Stomach (tissue), 9 donors: ENCODE measurements around the gene RPAP2. TPM values are rescaled to one million over a fixed set of nuclear protein-coding genes. Genes with fewer than 3 reads are reported as not detected.
"Not testable (repeated sequence)": the region's sequence is repeated elsewhere in the genome, so short reads cannot be mapped to it uniquely, and the experiment has no call there.

Source experiments
- DNase-seq, 2 donors: peaks; one replicate each; pipeline versions ENCODE4 v3.0.0 to v3.0.0-alpha.2; 2013 to 2019
- H3K27ac ChIP-seq, 5 donors: fragments of 200-600 bp in 4 of 5; sonication (generic) in 4 of 5; one replicate each; pipeline ENCODE4 v1.5.1; 2013 to 2019; ENCODE audit warnings: mild to moderate bottlenecking in 1 of 5, moderate library complexity in 1 of 5
- H3K27me3 ChIP-seq, 3 donors: fragments of 200-600 bp; sonication (generic); one replicate each; pipeline ENCODE4 v1.5.1; 2017 to 2019; ENCODE audit warnings: mixed run types in 1 of 3
- H3K36me3 ChIP-seq, 4 donors: fragments of 200-600 bp; sonication (generic); 1 replicate in 3 of 4; 2 replicates in 1 of 4; pipeline ENCODE4 v1.5.1; 2016 to 2019
- H3K4me1 ChIP-seq, 4 donors: fragments of 200-600 bp; sonication (generic); one replicate each; pipeline ENCODE4 v1.5.1; 2016 to 2019
- H3K4me3 ChIP-seq, 4 donors: fragments of 200-600 bp; sonication (generic) in 3 of 4; one replicate each; pipeline ENCODE4 v1.5.1; 2016 to 2019; ENCODE audit warnings: mild to moderate bottlenecking in 1 of 4
- H3K9me3 ChIP-seq, 4 donors: fragments of 200-600 bp; sonication (generic); one replicate each; pipeline ENCODE4 v1.5.1; 2016 to 2019
- EP300 ChIP-seq: sonication (generic); formaldehyde crosslinking; IDR thresholded peaks from one replicate; pipeline ENCODE4 v1.6.1; 2017; ENCODE audit warnings: antibody characterized with exemption
- POLR2A ChIP-seq, 4 donors: fragments of 450-650 bp; IDR thresholded peaks; one replicate each; pipeline ENCODE4 v1.6.1; 2016; ENCODE audit warnings: antibody characterized with exemption in 4 of 4, control low read depth in 2 of 4, mild to moderate bottlenecking in 1 of 4, moderate library complexity in 1 of 4
- POLR2AphosphoS5 ChIP-seq, 3 donors: sonication (generic); formaldehyde crosslinking; IDR thresholded peaks; one replicate each; pipeline ENCODE4 v1.6.1; 2016; ENCODE audit warnings: antibody characterized with exemption in 3 of 3
- WGBS, 5 donors: extraction: QIAGEN DNeasy Blood & Tissue Kit in 3 of 5; methylation state at CpG; one replicate each; pipeline versions ENCODE4 v1.1.5 to v1.1.7; 2013 to 2018; 5-methylcytosine and 5-hydroxymethylcytosine counted together
- intact Hi-C: fragments of 100-400 bp; cut with DNase I; formaldehyde crosslinking; loops from one replicate; pipeline ENCODE4 v1.15.1; 2023; ENCODE audit warnings: low total_unique reads
- polyA plus RNA-seq, 3 donors: library from polyadenylated mRNA; stranded (reverse); fragments of 200-250 nt; gene quantifications; one replicate each; pipeline ENCODE4 v1.2.3, GENCODE V29; 2013
- total RNA-seq, 5 donors: library from RNA; depleted of rRNA; stranded (reverse); fragments of >200 nt; gene quantifications; one replicate each; pipeline versions ENCODE4 v1.1.0 to v1.2.3, GENCODE V29; 2014 to 2016
- TF ChIP-seq, protein P1 (sequence below), 7 experiments: fragments of 450-650 bp in 4 of 7; fragments of 200-600 bp in 3 of 7; sonication (generic) in 3 of 7; IDR thresholded peaks; one replicate each; pipeline ENCODE4 v1.5.1; 2016 to 2019; ENCODE audit warnings: antibody characterized with exemption in 7 of 7, control low read depth in 2 of 7, mild to moderate bottlenecking in 1 of 7
- donor health status: healthy with polysubstance abuse.
- donor health status: Bipolar disorder and iron deficiency.
- donor health status: healthy.

RPAP2 gene
- total and polyA plus RNA-seq, 8 donors, result 2.3 to 16.5 (median 6.0) TPM

GRCh38 chr1:92273039-92273438 is 25.8 kb upstream of the RPAP2 start:
- intact Hi-C loops, result no loop called here
- Histone ChIP-seq H3K4me3 (no peak overlapping the region), H3K36me3 (peaks cover 0 to 82% (median 56%) of the 10 kb centered on the region in 4 donors), H3K27ac (no peak overlapping the region), H3K27me3 (no peaks in the 10 kb centered on the region), H3K4me1 (no peaks in the 10 kb centered on the region), H3K9me3 (no peaks in the 10 kb centered on the region)
- no peak for TF ChIP-seq EP300
- TF ChIP-seq POLR2A (IDR thresholded peaks at IDR 0.05), result no peak
- no peak for TF ChIP-seq POLR2AphosphoS5 (IDR thresholded peaks at IDR 0.05)
- TF ChIP-seq, protein P1, sequence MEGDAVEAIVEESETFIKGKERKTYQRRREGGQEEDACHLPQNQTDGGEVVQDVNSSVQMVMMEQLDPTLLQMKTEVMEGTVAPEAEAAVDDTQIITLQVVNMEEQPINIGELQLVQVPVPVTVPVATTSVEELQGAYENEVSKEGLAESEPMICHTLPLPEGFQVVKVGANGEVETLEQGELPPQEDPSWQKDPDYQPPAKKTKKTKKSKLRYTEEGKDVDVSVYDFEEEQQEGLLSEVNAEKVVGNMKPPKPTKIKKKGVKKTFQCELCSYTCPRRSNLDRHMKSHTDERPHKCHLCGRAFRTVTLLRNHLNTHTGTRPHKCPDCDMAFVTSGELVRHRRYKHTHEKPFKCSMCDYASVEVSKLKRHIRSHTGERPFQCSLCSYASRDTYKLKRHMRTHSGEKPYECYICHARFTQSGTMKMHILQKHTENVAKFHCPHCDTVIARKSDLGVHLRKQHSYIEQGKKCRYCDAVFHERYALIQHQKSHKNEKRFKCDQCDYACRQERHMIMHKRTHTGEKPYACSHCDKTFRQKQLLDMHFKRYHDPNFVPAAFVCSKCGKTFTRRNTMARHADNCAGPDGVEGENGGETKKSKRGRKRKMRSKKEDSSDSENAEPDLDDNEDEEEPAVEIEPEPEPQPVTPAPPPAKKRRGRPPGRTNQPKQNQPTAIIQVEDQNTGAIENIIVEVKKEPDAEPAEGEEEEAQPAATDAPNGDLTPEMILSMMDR (IDR thresholded peaks at IDR 0.05), result no peak
- no peak for DNase-seq
- WGBS, 5 donors, result 88 to 97% (median 95%) methylated on average over 1 of the region's 1 CpG

DNA sequence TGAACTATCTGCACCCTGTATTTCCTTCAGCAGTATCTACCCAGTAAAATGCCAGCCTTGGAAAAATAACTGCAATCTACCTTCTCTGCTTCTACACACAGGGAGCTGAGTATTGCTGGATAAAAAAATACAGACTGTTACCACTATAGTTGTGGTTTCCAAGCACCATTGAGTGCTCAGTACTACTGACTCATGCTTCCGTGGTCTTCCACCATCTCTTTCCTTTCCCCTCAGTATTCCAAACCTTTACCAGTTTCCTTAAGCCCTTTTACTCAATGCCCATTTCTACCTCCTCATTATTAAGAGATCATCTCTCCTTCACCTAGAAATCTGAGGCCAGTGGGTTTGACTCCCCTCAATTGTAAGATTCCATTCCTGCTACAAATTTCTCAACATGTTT is 23.9 kb upstream of the RPAP2 start:
- H3K36me3 ChIP-seq, result peaks cover 3 to 75% (median 54%) of the 10 kb centered on the region in 4 donors

GRCh38 chr1:92276082-92276481 is 22.8 kb upstream of the RPAP2 start:
- no peak for DNase-seq
- intact Hi-C loops, result no loop called here
- Histone ChIP-seq H3K27me3 (no peaks in the 10 kb centered on the region), H3K9me3 (no peaks in the 10 kb centered on the region), H3K4me1 (no peaks in the 10 kb centered on the region), H3K4me3 (no peak overlapping the region), H3K36me3 (peaks cover 6 to 77% (median 58%) of the 10 kb centered on the region in 4 donors), H3K27ac (no peak overlapping the region)
- TF ChIP-seq POLR2AphosphoS5 (IDR thresholded peaks at IDR 0.05), result no peak
- TF ChIP-seq, protein P1 (IDR thresholded peaks at IDR 0.05), result no peak
- TF ChIP-seq EP300, result no peak
- no peak for TF ChIP-seq POLR2A (IDR thresholded peaks at IDR 0.05)
- 98 to 99% (median 99%) methylated on average over 3 of the region's 3 CpGs for whole genome bisulfite sequencing, 5 donors

More for the DNA sequence above, 23.9 kb upstream of the RPAP2 start:
- H3K4me3 ChIP-seq, result no peak overlapping the region
- no peaks in the 10 kb centered on the region for H3K9me3 ChIP-seq
- no peak overlapping the region for H3K27ac ChIP-seq
- no peaks in the 10 kb centered on the region for H3K27me3 ChIP-seq
- DNase-seq, result no peak
- TF ChIP-seq, protein P1 (IDR thresholded peaks at IDR 0.05), result no peak
- TF ChIP-seq EP300, result no peak
- no peak for TF ChIP-seq POLR2AphosphoS5 (IDR thresholded peaks at IDR 0.05)
- TF ChIP-seq POLR2A (IDR thresholded peaks at IDR 0.05), result no peak
- WGBS, 5 donors, result 92 to 100% (median 96%) methylated on average over 1 of the region's 1 CpG
- intact Hi-C loops, result no loop called here
- no peaks in the 10 kb centered on the region for H3K4me1 ChIP-seq

- H3K27ac ChIP-seq, result no peak overlapping the region
- no peak for DNase-seq
Observed at GRCh38 chr1:92277105-92277723, 21.6 kb upstream of the RPAP2 start.

GRCh38 chr1:92279781-92280180 is 19.1 kb upstream of the RPAP2 start:
- peaks cover 6 to 64% (median 50%) of the 10 kb centered on the region in 4 donors for H3K36me3 ChIP-seq

More at GRCh38 chr1:92277105-92277723, 21.6 kb upstream of the RPAP2 start:
- Histone ChIP-seq H3K4me1 (no peaks in the 10 kb centered on the region), H3K9me3 (no peaks in the 10 kb centered on the region), H3K27me3 (no peaks in the 10 kb centered on the region), H3K4me3 (no peak overlapping the region), H3K36me3 (peaks cover 6 to 78% (median 60%) of the 10 kb centered on the region in 4 donors)
- TF ChIP-seq, protein P1 (IDR thresholded peaks at IDR 0.05), result no peak
- TF ChIP-seq POLR2A (IDR thresholded peaks at IDR 0.05) (no peak), EP300 (no peak), POLR2AphosphoS5 (IDR thresholded peaks at IDR 0.05) (no peak)
- 94 to 98% (median 97%) methylated on average over 4 of the region's 4 CpGs for whole genome bisulfite sequencing, 5 donors
- intact Hi-C loops, result no loop called here

DNA sequence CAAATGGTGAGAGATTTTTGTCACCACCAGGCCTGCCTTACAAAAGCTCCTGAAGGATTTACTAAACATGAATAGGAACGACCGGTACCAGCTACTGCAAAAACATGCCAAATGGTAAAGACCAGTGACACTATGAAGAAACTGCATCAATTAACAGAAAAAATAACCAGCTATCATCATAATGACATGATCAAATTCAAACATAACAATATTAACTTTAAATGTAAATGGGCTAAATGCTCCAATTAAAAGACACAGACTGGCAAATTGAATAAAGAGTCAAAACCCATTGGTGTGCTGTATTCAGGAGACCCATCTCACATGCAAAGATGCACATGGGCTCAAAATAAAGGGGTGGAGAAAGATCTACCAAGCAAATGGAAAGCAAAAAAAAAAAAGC is 17.4 kb upstream of the RPAP2 start:
- H3K27me3 ChIP-seq, DNase-seq, intact Hi-C loops, H3K27ac ChIP-seq, H3K4me3 ChIP-seq, H3K4me1 ChIP-seq, H3K9me3 ChIP-seq: not testable (repeated sequence)
- H3K36me3 ChIP-seq, result peaks cover 6 to 66% (median 57%) of the 10 kb centered on the region in 4 donors
- whole genome bisulfite sequencing, 5 donors, result 95 to 100% (median 98%) methylated on average over 2 of the region's 2 CpGs

More at GRCh38 chr1:92279781-92280180, 19.1 kb upstream of the RPAP2 start:
- DNase-seq, H3K27ac ChIP-seq, H3K4me3 ChIP-seq, H3K4me1 ChIP-seq, H3K27me3 ChIP-seq, H3K9me3 ChIP-seq, intact Hi-C loops: not testable (repeated sequence)
- 95 to 100% (median 96%) methylated on average over 8 to 15 of the region's 15 CpGs for WGBS, 5 donors
